GM19468 (cell line): ENCODE measurements around the gene GSDMA.
"Not testable (repeated sequence)": the region's sequence is repeated elsewhere in the genome, so short reads cannot be mapped to it uniquely, and the experiment has no call there.

Experiments
- ATAC-seq: cut with Tn5 transposase; IDR thresholded peaks from one replicate; pipeline ENCODE4 v1.9.1; 2021; ENCODE audit warnings: mild to moderate bottlenecking, moderate library complexity, moderate number of reproducible peaks; ENCODE audit not compliant: unreplicated experiment; ENCODE audit errors: extremely low read depth

Gene GSDMA

GRCh38 chr17:39988206-39988810, 25.5 kb downstream of the GSDMA start:
- ATAC-seq = no peak

- ATAC-seq = no peak
Observed at GRCh38 chr17:39994448-39994847, 31.6 kb downstream of the GSDMA start.

GRCh38 chr17:39995438-39995837, 32.6 kb downstream of the GSDMA start:
- no peak for ATAC-seq

- no peak for ATAC-seq
Observed at GRCh38 chr17:39996162-39996561, 33.4 kb downstream of the GSDMA start.

GRCh38 chr17:39996800-39997199, 34.0 kb downstream of the GSDMA start:
- no peak for ATAC-seq

GRCh38 chr17:39997543-39997942, 34.7 kb downstream of the GSDMA start:
- ATAC-seq = no peak

GRCh38 chr17:39999067-39999466, 36.3 kb downstream of the GSDMA start:
- no peak for ATAC-seq

GRCh38 chr17:40000161-40000560, 37.4 kb downstream of the GSDMA start:
- ATAC-seq = no peak

- not testable (repeated sequence) for ATAC-seq
Observed at GRCh38 chr17:40001335-40001734, 38.5 kb downstream of the GSDMA start.

- no peak for ATAC-seq
Observed at GRCh38 chr17:40004072-40004471, 41.3 kb downstream of the GSDMA start.

GRCh38 chr17:40004712-40005111, 41.9 kb downstream of the GSDMA start:
- ATAC-seq = no peak

- ATAC-seq = no peak
Observed at GRCh38 chr17:40005520-40005919, 42.7 kb downstream of the GSDMA start.

- ATAC-seq = not testable (repeated sequence)
Observed at GRCh38 chr17:40010946-40011500, 48.2 kb downstream of the GSDMA start.

GRCh38 chr17:40012017-40012647, 49.3 kb downstream of the GSDMA start:
- ATAC-seq = not testable (repeated sequence)

GRCh38 chr17:40014375-40014980, 51.7 kb downstream of the GSDMA start:
- no peak for ATAC-seq

GRCh38 chr17:40015005-40015997, 52.5 kb downstream of the GSDMA start, which contains the start of gene CSF3:
Gene CSF3, plus strand, starts transcription at chr17:40015440. Its CDS starts 35 bp downstream, at chr17:40015475.
- ATAC-seq = no peak

GRCh38 chr17:40015998-40016985, 53.5 kb downstream of the GSDMA start:
- no peak for ATAC-seq

- no peak for ATAC-seq
Observed at GRCh38 chr17:40017422-40018080, 54.7 kb downstream of the GSDMA start.
